Measurements from ENCODE around the gene ST8SIA5.

ST8SIA5 gene

GRCh38 chr18:46764586-46764985, 7.7 kb upstream of the ST8SIA5 start:
- TF ChIP-seq HDGF (IDR thresholded peaks at IDR 0.05; ENCODE audit: borderline replicate concordance): no peak
- TF ChIP-seq ARNT (IDR thresholded peaks at IDR 0.05): no peak
- no peak for TF ChIP-seq ELF4 (IDR thresholded peaks at IDR 0.05)
- TF ChIP-seq BHLHE40 (IDR thresholded peaks at IDR 0.05; ENCODE audit: borderline replicate concordance): no peak
- no peak for TF ChIP-seq FOXA1 (IDR thresholded peaks at IDR 0.05)
- no peak for TF ChIP-seq SUZ12 (IDR thresholded peaks at IDR 0.05)
- TF ChIP-seq TARDBP (IDR thresholded peaks at IDR 0.05): no peak
- CTCF ChIA-PET: no interaction called here
- DNase-seq (ENCODE audit: extremely low spot score): no peak
- POLR2A ChIA-PET: no interaction called here

GRCh38 chr18:46761059-46761769, 4.4 kb upstream of the ST8SIA5 start:
- CTCF ChIA-PET: no interaction called here
- no peak for TF ChIP-seq TARDBP (IDR thresholded peaks at IDR 0.05)
- no peak for TF ChIP-seq FOXA1 (IDR thresholded peaks at IDR 0.05)
- TF ChIP-seq SP1 (IDR thresholded peaks at IDR 0.05): no peak
- no peak for TF ChIP-seq HDGF (IDR thresholded peaks at IDR 0.05; ENCODE audit: borderline replicate concordance)
- no peak for TF ChIP-seq FOXM1 (IDR thresholded peaks at IDR 0.05; ENCODE audit: borderline replicate concordance)
- POLR2A ChIA-PET: no interaction called here
- no peak for DNase-seq (ENCODE audit: extremely low spot score)

- DNase-seq (ENCODE audit: extremely low spot score): no peak
- POLR2A ChIA-PET: interaction anchor here (0.7 kb wide), 1 partner anchor 291 kb away, joined by 3 read pairs; no protein-coding TSS in a partner anchor
- CTCF ChIA-PET: no interaction called here
- TF ChIP-seq ARNT (IDR thresholded peaks at IDR 0.05) (no peak), SUZ12 (IDR thresholded peaks at IDR 0.05) (no peak), CTBP1 (IDR thresholded peaks at IDR 0.05; ENCODE audit: borderline replicate concordance) (no peak), FOXA1 (IDR thresholded peaks at IDR 0.05) (no peak), ZNF384 (IDR thresholded peaks at IDR 0.05) (no peak), SP1 (IDR thresholded peaks at IDR 0.05) (no peak), BHLHE40 (IDR thresholded peaks at IDR 0.05; ENCODE audit: borderline replicate concordance) (no peak), LEF1 (IDR thresholded peaks at IDR 0.05; ENCODE audit: borderline replicate concordance) (no peak), FOXK2 (IDR thresholded peaks at IDR 0.05) (no peak), ELF4 (IDR thresholded peaks at IDR 0.05) (no peak)
- TF ChIP-seq, protein P1, sequence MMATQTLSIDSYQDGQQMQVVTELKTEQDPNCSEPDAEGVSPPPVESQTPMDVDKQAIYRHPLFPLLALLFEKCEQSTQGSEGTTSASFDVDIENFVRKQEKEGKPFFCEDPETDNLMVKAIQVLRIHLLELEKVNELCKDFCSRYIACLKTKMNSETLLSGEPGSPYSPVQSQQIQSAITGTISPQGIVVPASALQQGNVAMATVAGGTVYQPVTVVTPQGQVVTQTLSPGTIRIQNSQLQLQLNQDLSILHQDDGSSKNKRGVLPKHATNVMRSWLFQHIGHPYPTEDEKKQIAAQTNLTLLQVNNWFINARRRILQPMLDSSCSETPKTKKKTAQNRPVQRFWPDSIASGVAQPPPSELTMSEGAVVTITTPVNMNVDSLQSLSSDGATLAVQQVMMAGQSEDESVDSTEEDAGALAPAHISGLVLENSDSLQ (IDR thresholded peaks at IDR 0.05): no peak
These were observed 3.0 kb upstream of the ST8SIA5 start for GRCh38 chr18:46759890-46760289.

GRCh38 chr18:46756025-46756558, 761 bp downstream of the ST8SIA5 start:
- POLR2A ChIA-PET: no interaction called here
- no peak for DNase-seq (ENCODE audit: extremely low spot score)
- CTCF ChIA-PET: no interaction called here
- TF ChIP-seq CTBP1 (IDR thresholded peaks at IDR 0.05; ENCODE audit: borderline replicate concordance): no peak

DNA sequence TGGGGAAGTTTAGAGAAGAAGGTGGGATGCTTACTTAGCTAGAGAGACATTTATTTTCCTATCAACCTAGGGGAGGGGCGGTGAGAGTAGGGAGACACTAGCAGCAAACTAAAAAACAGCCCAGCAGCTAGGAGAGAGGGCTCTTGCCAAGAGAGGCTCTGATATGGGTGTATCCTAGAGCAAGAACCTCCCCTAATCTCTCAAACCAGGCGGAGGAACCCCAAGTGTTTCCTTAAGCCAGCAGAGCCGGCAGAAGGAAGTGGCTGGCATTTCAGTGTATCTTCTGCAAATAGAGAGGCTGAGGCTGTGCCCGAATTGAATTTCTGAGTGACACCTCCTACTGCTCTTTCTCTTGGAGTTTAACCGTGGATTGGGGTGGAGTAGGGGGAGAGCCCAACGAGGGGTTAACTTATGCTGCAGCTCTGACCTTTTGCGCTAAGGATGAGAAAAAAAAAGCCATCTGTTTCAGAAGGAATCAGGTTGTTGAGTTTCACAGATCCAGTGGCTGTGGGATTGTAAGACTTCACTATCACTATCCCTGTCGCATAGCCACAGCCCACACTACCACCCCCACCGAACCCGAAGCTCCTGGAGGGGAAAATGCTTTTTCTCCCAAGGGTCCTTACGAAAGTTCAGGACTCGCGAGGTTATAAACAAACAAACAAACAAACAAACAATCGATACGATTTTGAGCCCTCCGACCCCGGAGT, 1.4 kb downstream of the ST8SIA5 start:
- ChIA-PET POLR2A (no interaction called here), CTCF (no interaction called here)
- no peak for DNase-seq (ENCODE audit: extremely low spot score)
- TF ChIP-seq FOXM1 (IDR thresholded peaks at IDR 0.05; ENCODE audit: borderline replicate concordance) (no peak), FOXK2 (IDR thresholded peaks at IDR 0.05) (no peak), FOXA1 (IDR thresholded peaks at IDR 0.05) (no peak), CTBP1 (IDR thresholded peaks at IDR 0.05; ENCODE audit: borderline replicate concordance) (no peak), ARNT (IDR thresholded peaks at IDR 0.05) (no peak), TARDBP (IDR thresholded peaks at IDR 0.05) (no peak), ELF4 (IDR thresholded peaks at IDR 0.05) (no peak), BHLHE40 (IDR thresholded peaks at IDR 0.05; ENCODE audit: borderline replicate concordance) (no peak), NFRKB (IDR thresholded peaks at IDR 0.05) (no peak), HDGF (IDR thresholded peaks at IDR 0.05; ENCODE audit: borderline replicate concordance) (no peak), SUZ12 (IDR thresholded peaks at IDR 0.05) (no peak), SP1 (IDR thresholded peaks at IDR 0.05) (no peak), ZNF384 (IDR thresholded peaks at IDR 0.05) (no peak), LEF1 (IDR thresholded peaks at IDR 0.05; ENCODE audit: borderline replicate concordance) (no peak), L3MBTL2 (conservative IDR thresholded peaks at IDR 0.05) (no peak)
- TF ChIP-seq, protein P1 (IDR thresholded peaks at IDR 0.05): no peak

DNA sequence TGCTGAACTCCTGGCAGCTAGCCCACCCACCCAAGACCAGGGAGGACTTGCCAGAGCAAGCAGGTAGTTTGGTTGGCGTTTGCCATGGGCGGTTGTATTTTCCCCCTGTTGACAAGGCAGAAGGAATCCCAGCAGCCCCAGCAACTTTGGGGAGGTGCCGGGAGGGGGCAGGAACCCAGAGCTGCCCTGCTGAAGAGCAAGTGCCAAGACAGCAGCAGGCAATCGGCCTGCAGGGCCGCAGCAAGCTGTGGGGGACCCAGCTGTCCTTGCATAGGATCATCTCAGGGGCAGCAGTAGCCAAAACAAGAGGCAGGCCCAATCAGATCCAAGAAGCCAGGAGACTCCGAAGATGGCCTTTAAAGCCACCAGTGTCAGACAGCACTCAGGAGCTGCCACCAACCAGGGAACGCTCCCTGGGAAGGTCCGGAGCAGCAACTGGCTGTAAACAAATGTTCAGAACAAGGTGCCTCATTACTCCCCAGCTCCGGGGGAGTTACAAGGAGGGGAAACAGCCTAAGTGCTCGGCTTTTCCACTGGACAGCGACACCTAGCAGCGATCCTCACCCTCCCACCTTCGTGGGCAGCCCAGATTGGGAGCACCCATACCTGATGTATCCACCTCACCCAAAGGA, 2.1 kb downstream of the ST8SIA5 start:
- no peak for TF ChIP-seq SP1 (IDR thresholded peaks at IDR 0.05)
- TF ChIP-seq BHLHE40 (IDR thresholded peaks at IDR 0.05; ENCODE audit: borderline replicate concordance): no peak
- TF ChIP-seq, protein P1 (IDR thresholded peaks at IDR 0.05): no peak
- ChIA-PET CTCF (no interaction called here), POLR2A (no interaction called here)
- no peak for DNase-seq (ENCODE audit: extremely low spot score)
